Peyer's patch (tissue), 4 donors: ENCODE measurements around the gene NFIB. TPM values are rescaled to one million over a fixed set of nuclear protein-coding genes. Genes with fewer than 3 reads are reported as not detected.

Experiments
- DNase-seq, 3 donors: peaks; one replicate each; pipeline ENCODE4 v3.0.0-alpha.2; 2017 to 2019
- H3K27ac ChIP-seq, 4 donors: fragments of 200-600 bp; sonication (generic); one replicate each; pipeline ENCODE4 v1.5.1; 2016 to 2019
- H3K27me3 ChIP-seq, 2 donors: fragments of 200-600 bp; sonication (generic); one replicate each; pipeline ENCODE4 v1.5.1; 2019
- H3K36me3 ChIP-seq, 3 donors: fragments of 200-600 bp; sonication (generic); one replicate each; pipeline ENCODE4 v1.5.1; 2016 to 2019
- H3K4me1 ChIP-seq, 4 donors: fragments of 200-600 bp; sonication (generic); one replicate each; pipeline ENCODE4 v1.5.1; 2016 to 2019
- H3K4me3 ChIP-seq, 4 donors: fragments of 200-600 bp; sonication (generic); 1 replicate in 3 of 4; 2 replicates in 1 of 4; pipeline ENCODE4 v1.5.1; 2016 to 2019; ENCODE audit warnings: mild to moderate bottlenecking in 1 of 4
- H3K9me3 ChIP-seq, 4 donors: fragments of 200-600 bp; sonication (generic); one replicate each; pipeline ENCODE4 v1.5.1; 2016 to 2019; ENCODE audit warnings: mild to moderate bottlenecking in 1 of 4
- POLR2A ChIP-seq, 2 donors: fragments of 450-650 bp; IDR thresholded peaks; one replicate each; pipeline ENCODE4 v1.5.1; 2017; ENCODE audit warnings: antibody characterized with exemption in 2 of 2, mild to moderate bottlenecking in 2 of 2, moderate library complexity in 2 of 2
- total RNA-seq, 4 donors: library from RNA; depleted of rRNA; stranded (reverse); fragments of >200 nt; gene quantifications; one replicate each; pipeline ENCODE4 v1.1.0, GENCODE V29; 2016
- TF ChIP-seq, protein P1 (sequence below), 6 experiments: fragments of 450-650 bp in 4 of 6; fragments of 200-600 bp in 2 of 6; sonication (generic) in 1 of 6; IDR thresholded peaks; one replicate each; pipeline ENCODE4 v1.5.1; 2017 to 2019; ENCODE audit warnings: antibody characterized with exemption in 6 of 6, mild to moderate bottlenecking in 3 of 6, moderate library complexity in 1 of 6

Gene NFIB
- total RNA-seq, 4 donors from 2014 or later: 89.7 to 229 (median 159) TPM

DNA sequence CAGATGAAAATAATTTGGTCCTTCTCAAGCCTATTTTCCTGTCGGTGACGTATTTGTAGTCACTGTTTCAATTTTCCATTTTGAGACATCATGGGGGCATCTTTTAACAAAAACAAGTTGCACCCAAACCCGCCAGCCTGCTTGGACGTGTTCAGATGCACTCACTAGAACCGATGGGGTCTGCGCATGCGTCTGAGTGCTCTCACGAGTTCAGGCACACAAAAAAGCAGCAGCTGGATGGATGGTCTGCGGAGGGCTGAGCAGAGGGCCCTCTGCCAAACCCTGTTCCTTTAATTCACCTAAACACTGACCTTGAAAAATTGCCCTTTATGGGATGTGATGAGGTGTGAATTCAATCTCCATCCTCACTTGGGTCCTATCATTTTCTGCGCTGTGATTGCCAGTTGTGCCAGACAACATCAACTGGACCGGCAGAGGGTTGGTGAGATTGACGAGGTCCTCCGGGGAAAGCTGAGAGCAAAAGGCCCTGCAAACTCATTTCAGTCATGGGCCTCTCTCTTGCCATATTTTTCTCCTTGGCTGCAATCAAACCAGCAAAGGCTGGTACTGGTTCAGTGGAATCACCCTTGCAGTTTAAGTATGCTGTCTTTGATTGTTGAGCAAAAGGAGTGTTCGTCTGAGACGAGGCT, 251.9 kb downstream of the NFIB start:
- H3K4me1 ChIP-seq: no peaks in the 10 kb centered on the region
- TF ChIP-seq, protein P1, sequence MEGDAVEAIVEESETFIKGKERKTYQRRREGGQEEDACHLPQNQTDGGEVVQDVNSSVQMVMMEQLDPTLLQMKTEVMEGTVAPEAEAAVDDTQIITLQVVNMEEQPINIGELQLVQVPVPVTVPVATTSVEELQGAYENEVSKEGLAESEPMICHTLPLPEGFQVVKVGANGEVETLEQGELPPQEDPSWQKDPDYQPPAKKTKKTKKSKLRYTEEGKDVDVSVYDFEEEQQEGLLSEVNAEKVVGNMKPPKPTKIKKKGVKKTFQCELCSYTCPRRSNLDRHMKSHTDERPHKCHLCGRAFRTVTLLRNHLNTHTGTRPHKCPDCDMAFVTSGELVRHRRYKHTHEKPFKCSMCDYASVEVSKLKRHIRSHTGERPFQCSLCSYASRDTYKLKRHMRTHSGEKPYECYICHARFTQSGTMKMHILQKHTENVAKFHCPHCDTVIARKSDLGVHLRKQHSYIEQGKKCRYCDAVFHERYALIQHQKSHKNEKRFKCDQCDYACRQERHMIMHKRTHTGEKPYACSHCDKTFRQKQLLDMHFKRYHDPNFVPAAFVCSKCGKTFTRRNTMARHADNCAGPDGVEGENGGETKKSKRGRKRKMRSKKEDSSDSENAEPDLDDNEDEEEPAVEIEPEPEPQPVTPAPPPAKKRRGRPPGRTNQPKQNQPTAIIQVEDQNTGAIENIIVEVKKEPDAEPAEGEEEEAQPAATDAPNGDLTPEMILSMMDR (IDR thresholded peaks at IDR 0.05): no peak
- TF ChIP-seq POLR2A (IDR thresholded peaks at IDR 0.05): no peak
- H3K27ac ChIP-seq: no peak overlapping the region
- H3K4me3 ChIP-seq: no peak overlapping the region
- no peak for DNase-seq
- H3K9me3 ChIP-seq: no peaks in the 10 kb centered on the region
- H3K36me3 ChIP-seq: no peaks in the 10 kb centered on the region
- no peaks in the 10 kb centered on the region for H3K27me3 ChIP-seq

DNA sequence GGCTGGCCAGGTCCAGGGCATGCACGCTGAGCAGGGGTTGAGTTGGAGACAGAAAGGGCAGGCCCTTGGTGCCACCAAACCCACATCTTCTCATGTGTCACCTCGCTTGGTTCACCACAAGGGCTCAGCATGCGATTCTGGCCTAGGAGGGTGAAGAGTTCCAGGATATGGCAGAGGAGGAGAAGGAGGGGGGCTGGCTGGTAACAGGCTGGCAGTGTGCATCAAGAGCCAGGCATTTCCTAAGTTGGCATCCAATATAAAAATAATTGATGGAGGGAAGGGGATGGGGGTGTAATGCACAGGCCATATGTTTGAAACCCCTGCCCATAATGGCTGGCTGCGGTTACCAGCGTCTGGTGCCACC, 255.6 kb downstream of the NFIB start:
- no peaks in the 10 kb centered on the region for H3K9me3 ChIP-seq
- TF ChIP-seq POLR2A (IDR thresholded peaks at IDR 0.05): no peak
- TF ChIP-seq, protein P1 (IDR thresholded peaks at IDR 0.05): no peak
- no peaks in the 10 kb centered on the region for H3K36me3 ChIP-seq
- no peak overlapping the region for H3K4me3 ChIP-seq
- no peaks in the 10 kb centered on the region for H3K27me3 ChIP-seq
- H3K4me1 ChIP-seq: no peaks in the 10 kb centered on the region
- no peak for DNase-seq
- H3K27ac ChIP-seq: no peak overlapping the region

DNA sequence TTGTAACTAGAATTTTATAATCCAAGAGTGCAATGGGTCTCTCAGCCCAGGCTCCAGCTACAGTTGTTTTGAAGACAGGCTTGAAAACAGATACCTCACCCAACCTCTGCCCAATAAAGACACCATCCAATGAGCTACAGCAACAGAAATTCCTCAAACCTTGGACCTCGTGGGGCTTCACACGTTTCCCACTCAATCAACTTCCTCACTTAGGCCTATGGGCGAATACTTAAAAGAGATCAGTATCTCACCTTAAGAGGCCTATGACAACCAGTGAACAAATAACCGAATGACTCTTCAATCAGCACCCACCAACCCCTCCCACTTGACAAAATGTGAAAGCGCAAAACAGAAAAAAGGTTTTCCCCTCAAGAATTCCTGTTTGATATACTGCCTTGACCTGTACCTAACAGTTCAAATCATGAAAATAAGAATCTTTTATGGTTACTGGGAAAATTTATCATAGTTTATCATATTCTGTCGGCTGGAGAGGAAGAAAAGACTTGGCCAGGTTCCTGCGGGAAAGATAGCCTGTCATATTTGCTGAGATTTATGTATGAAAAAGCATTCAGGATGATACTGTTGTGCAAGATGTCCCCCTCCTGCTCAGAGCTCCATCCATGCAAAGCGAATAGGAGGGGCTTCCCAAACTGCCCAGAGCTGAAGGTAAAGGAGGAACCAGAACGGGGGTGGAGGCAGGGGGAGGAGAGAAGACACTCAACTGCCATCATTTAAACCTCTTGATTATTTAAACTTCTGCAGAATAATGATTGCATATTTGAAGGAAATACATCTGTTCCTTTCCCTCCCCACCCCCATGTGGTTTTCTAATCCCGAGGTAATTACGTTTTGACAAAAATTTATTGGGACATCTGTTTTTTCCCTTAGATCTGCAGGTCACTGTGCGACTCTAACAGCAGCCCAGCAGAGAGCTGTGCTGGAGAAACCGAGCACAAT, 256.3 kb downstream of the NFIB start:
- H3K9me3 ChIP-seq: no peaks in the 10 kb centered on the region
- H3K27me3 ChIP-seq: no peaks in the 10 kb centered on the region
- no peaks in the 10 kb centered on the region for H3K4me1 ChIP-seq
- H3K27ac ChIP-seq: no peak overlapping the region
- DNase-seq: no peak
- no peak overlapping the region for H3K4me3 ChIP-seq
- TF ChIP-seq POLR2A (IDR thresholded peaks at IDR 0.05): no peak
- TF ChIP-seq, protein P1 (IDR thresholded peaks at IDR 0.05): no peak
- no peaks in the 10 kb centered on the region for H3K36me3 ChIP-seq

DNA sequence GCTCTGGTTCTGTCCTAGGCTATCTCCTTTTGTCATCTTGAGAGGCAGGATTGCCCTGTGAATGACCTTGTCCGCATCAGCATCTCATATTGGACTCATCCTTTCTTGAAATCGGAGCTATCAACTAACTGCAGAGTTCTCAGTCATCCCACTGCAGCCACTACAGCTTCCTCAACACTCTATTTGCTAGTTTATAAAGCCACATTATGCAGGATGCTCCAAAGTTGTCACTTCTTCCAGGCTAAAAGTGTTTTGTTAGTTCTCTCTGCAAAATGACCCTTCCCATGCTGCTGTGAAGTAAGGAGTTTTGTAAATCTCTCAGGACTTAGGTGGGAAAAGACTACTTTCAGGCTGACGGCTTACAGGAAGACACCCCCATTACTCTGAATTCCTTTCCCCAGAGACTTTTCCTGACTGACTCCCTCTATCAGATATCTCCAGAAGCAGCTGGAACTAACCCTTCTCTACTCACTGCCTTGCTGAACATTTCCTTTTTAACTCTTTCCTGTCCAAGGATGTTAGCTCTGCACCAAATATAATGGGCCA, 257.6 kb downstream of the NFIB start:
- no peak for DNase-seq
- no peak overlapping the region for H3K27ac ChIP-seq
- H3K4me1 ChIP-seq: no peaks in the 10 kb centered on the region
- no peak for TF ChIP-seq POLR2A (IDR thresholded peaks at IDR 0.05)
- TF ChIP-seq, protein P1 (IDR thresholded peaks at IDR 0.05): no peak
- no peaks in the 10 kb centered on the region for H3K36me3 ChIP-seq
- no peaks in the 10 kb centered on the region for H3K27me3 ChIP-seq
- H3K4me3 ChIP-seq: no peak overlapping the region
- no peaks in the 10 kb centered on the region for H3K9me3 ChIP-seq

DNA sequence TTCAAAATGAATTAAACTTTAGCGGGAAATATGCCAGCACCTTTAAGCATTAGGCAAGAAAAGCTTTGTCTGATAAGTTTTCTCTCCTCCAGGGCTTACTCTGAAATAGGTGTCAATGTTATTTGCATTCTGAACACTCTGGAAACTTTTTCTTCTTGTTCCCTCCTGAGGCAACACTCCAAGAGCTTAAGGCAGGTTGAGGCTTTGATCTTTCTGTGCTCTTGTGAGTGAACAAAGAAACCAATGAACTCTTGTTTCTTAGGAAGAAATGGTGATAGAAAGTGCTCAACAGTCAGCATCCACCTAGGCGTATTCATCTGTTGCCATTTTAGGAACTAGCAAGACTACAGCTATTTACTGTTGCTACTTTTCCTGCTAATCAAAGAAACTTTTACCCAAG, 259.8 kb downstream of the NFIB start:
- Histone ChIP-seq H3K9me3 (no peaks in the 10 kb centered on the region), H3K4me1 (no peaks in the 10 kb centered on the region), H3K36me3 (no peaks in the 10 kb centered on the region), H3K27ac (no peak overlapping the region), H3K27me3 (no peaks in the 10 kb centered on the region), H3K4me3 (no peak overlapping the region)
- no peak for TF ChIP-seq POLR2A (IDR thresholded peaks at IDR 0.05)
- TF ChIP-seq, protein P1 (IDR thresholded peaks at IDR 0.05): no peak
- no peak for DNase-seq
